ENCODE data around the gene HNRNPL.

HNRNPL gene

DNA sequence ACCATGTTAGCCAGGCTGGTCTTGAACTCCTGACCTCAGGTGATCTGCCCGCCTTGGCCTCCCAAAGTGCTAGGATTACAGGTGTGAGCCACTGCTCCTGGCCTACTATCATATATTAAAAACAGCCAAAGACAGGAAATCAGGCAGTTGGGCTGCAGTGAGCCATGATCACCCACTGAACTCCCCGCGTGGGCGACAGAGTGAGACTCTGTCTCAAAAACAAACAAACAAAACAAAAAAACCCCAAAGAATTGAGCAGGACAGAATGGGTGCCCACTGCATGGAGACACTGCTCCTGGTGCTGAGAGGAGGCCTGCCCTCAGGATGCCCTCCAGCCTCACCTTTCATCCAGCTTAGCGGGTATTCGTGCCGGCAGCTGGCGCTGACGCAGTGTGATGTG, 33.5 kb upstream of the HNRNPL start:
- TF ChIP-seq EZH2phosphoT487 (IDR thresholded peaks at IDR 0.05; ENCODE audit: low read length) (no peak), EZH2 (optimal IDR thresholded peaks at IDR 0.05; ENCODE audit: low read depth, low read length) (no peak)
- TF ChIP-seq, protein P1, sequence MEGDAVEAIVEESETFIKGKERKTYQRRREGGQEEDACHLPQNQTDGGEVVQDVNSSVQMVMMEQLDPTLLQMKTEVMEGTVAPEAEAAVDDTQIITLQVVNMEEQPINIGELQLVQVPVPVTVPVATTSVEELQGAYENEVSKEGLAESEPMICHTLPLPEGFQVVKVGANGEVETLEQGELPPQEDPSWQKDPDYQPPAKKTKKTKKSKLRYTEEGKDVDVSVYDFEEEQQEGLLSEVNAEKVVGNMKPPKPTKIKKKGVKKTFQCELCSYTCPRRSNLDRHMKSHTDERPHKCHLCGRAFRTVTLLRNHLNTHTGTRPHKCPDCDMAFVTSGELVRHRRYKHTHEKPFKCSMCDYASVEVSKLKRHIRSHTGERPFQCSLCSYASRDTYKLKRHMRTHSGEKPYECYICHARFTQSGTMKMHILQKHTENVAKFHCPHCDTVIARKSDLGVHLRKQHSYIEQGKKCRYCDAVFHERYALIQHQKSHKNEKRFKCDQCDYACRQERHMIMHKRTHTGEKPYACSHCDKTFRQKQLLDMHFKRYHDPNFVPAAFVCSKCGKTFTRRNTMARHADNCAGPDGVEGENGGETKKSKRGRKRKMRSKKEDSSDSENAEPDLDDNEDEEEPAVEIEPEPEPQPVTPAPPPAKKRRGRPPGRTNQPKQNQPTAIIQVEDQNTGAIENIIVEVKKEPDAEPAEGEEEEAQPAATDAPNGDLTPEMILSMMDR (IDR thresholded peaks at IDR 0.05; ENCODE audit: low read length) = no peak
- Histone ChIP-seq H3K27ac (ENCODE audit: low read length) (no peak overlapping the region), H4K20me1 (ENCODE audit: insufficient read depth, low read length) (no peaks in the 10 kb centered on the region), H3K9me2 (replicated peaks; ENCODE audit: insufficient read depth, low read length) (no peaks in the 10 kb centered on the region), H3K36me3 (replicated peaks; ENCODE audit: insufficient read depth, low read length) (no peaks in the 10 kb centered on the region), H3F3A (ENCODE audit: insufficient read depth, low read length) (peaks cover 10% of the 10 kb centered on the region), H2AFZ (ENCODE audit: low read length) (no peak overlapping the region), H3K4me1 (ENCODE audit: low read length) (peaks cover 12% of the 10 kb centered on the region), H3K9ac (ENCODE audit: low read length) (no peak overlapping the region), H3K9me3 (replicated peaks; ENCODE audit: insufficient read depth, low read length) (no peaks in the 10 kb centered on the region), H3K27me3 (replicated peaks; ENCODE audit: insufficient read depth, low read length) (no peaks in the 10 kb centered on the region), H3K4me2 (ENCODE audit: low read depth, low read length) (no peak overlapping the region), H3K4me3 (ENCODE audit: low read length) (no peak overlapping the region), H3K79me2 (ENCODE audit: low read length) (no peaks in the 10 kb centered on the region; the same call in 1 of the 2 replicates)
- no peak for DNase-seq

- H3K79me2 ChIP-seq (ENCODE audit: low read length) = no peaks in the 10 kb centered on the region; the same call in 1 of the 2 replicates
- no peaks in the 10 kb centered on the region for H3K36me3 ChIP-seq (replicated peaks; ENCODE audit: insufficient read depth, low read length)
- no peaks in the 10 kb centered on the region for H3K9me2 ChIP-seq (replicated peaks; ENCODE audit: insufficient read depth, low read length)
- peaks cover 18% of the 10 kb centered on the region for H3K4me1 ChIP-seq (ENCODE audit: low read length)
- DNase-seq = no peak
- TF ChIP-seq EZH2 (optimal IDR thresholded peaks at IDR 0.05; ENCODE audit: low read depth, low read length) = no peak
- TF ChIP-seq, protein P1 (IDR thresholded peaks at IDR 0.05; ENCODE audit: low read length) = no peak
- no peak for TF ChIP-seq EZH2phosphoT487 (IDR thresholded peaks at IDR 0.05; ENCODE audit: low read length)
- H3K27ac ChIP-seq (ENCODE audit: low read length) = no peak overlapping the region
- no peaks in the 10 kb centered on the region for H3K9me3 ChIP-seq (replicated peaks; ENCODE audit: insufficient read depth, low read length)
- H3K9ac ChIP-seq (ENCODE audit: low read length) = no peak overlapping the region
- no peaks in the 10 kb centered on the region for H4K20me1 ChIP-seq (ENCODE audit: insufficient read depth, low read length)
- peaks cover 21% of the 10 kb centered on the region for H3F3A ChIP-seq (ENCODE audit: insufficient read depth, low read length)
- H2AFZ ChIP-seq (ENCODE audit: low read length) = no peak overlapping the region
- no peaks in the 10 kb centered on the region for H3K27me3 ChIP-seq (replicated peaks; ENCODE audit: insufficient read depth, low read length)
- no peak overlapping the region for H3K4me3 ChIP-seq (ENCODE audit: low read length)
- no peak overlapping the region for H3K4me2 ChIP-seq (ENCODE audit: low read depth, low read length)
Measured at GRCh38 chr19:38880882-38881609, 31.3 kb upstream of the HNRNPL start.

DNA sequence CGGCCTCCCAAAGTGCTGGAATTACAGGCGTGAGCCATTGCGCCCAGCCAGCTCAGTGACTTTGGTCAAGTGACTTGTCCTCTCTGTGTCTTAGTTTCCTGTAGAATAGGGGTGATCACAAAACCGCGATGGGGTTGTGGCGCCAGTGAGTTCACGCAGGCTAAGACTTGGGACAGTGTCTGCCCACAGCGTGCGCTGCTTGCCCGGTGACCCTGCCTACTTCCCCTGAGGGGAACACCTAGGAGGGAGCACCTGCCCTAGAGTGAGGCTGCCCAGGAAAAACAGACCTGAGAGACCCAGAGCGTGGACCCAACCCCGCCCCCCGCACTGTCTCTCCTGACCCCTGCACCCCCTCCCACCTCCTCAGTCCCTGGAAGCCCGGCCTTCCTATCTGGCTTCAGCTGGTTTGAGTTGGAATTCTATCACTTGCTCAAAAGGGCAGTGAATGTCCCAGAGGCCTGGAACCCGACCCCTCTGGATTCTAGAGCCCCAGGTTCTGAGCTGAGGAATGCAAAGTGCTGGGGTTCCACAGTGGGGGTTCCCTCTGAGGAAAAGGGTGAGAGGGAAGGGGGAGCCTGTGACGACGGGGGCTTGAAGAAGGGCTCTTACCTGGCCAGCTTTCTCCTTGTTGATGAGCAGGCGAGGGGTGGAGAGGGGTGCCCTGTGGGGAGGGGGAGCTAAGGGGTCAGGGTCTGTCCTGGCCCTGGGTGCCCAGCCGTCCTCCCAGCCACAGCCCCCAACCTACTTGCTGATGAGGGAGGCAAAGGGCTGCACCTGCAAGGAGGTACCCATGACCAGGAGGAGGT, 30.5 kb upstream of the HNRNPL start:
- no peak overlapping the region for H3K27ac ChIP-seq (ENCODE audit: low read length)
- H3K4me1 ChIP-seq (ENCODE audit: low read length) = peaks cover 18% of the 10 kb centered on the region
- no peaks in the 10 kb centered on the region for H3K27me3 ChIP-seq (replicated peaks; ENCODE audit: insufficient read depth, low read length)
- peaks cover 21% of the 10 kb centered on the region for H3F3A ChIP-seq (ENCODE audit: insufficient read depth, low read length)
- no peak for DNase-seq
- no peaks in the 10 kb centered on the region for H3K9me2 ChIP-seq (replicated peaks; ENCODE audit: insufficient read depth, low read length)
- H3K36me3 ChIP-seq (replicated peaks; ENCODE audit: insufficient read depth, low read length) = no peaks in the 10 kb centered on the region
- H2AFZ ChIP-seq (ENCODE audit: low read length) = no peak overlapping the region
- TF ChIP-seq, protein P1 (IDR thresholded peaks at IDR 0.05; ENCODE audit: low read length) = no peak
- TF ChIP-seq EZH2 (optimal IDR thresholded peaks at IDR 0.05; ENCODE audit: low read depth, low read length) (no peak), EZH2phosphoT487 (IDR thresholded peaks at IDR 0.05; ENCODE audit: low read length) (no peak)
- H3K79me2 ChIP-seq (ENCODE audit: low read length) = no peaks in the 10 kb centered on the region; the same call in 1 of the 2 replicates
- no peak overlapping the region for H3K4me2 ChIP-seq (ENCODE audit: low read depth, low read length)
- no peak overlapping the region for H3K4me3 ChIP-seq (ENCODE audit: low read length)
- no peaks in the 10 kb centered on the region for H3K9me3 ChIP-seq (replicated peaks; ENCODE audit: insufficient read depth, low read length)
- H3K9ac ChIP-seq (ENCODE audit: low read length) = no peak overlapping the region
- H4K20me1 ChIP-seq (ENCODE audit: insufficient read depth, low read length) = no peaks in the 10 kb centered on the region
